OCI-LY3 (cell line): Measurements from ENCODE around the gene STIM1.

Experiments
- EZH2phosphoT487 ChIP-seq: fragments of 200-600 bp; shearing (Covaris generic); IDR thresholded peaks from 2 replicates; pipeline ENCODE4 v1.6.1; 2018; ENCODE audit warnings: antibody characterized with exemption, mixed run types, low read depth
- TF ChIP-seq, protein P1 (sequence below): fragments of 200-600, 300-600 bp; sonication (generic); IDR thresholded peaks from 2 replicates; pipeline ENCODE4 v1.5.1; 2014; ENCODE audit warnings: antibody characterized with exemption, low read length, low read depth

DNA sequence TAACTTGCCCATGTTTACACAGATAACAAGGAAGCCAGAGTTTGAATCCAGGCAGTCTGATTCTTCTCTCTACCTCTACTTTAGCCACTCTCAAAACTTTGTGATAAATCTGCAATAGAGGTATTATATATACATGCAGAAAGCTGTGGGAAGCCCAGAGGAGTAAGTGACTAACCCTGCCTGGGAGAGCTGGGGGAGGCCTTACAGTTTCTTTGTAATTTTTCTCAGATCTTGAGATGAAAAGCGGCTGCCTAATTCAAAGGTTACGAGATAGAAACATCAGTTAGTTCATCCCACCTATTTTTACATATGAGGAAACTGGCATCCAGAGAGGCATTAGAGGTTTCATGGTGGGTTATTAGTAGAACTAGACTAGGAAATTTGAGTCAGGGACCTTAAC is 4.9 kb downstream of the STIM1 start:
- TF ChIP-seq, protein P1, sequence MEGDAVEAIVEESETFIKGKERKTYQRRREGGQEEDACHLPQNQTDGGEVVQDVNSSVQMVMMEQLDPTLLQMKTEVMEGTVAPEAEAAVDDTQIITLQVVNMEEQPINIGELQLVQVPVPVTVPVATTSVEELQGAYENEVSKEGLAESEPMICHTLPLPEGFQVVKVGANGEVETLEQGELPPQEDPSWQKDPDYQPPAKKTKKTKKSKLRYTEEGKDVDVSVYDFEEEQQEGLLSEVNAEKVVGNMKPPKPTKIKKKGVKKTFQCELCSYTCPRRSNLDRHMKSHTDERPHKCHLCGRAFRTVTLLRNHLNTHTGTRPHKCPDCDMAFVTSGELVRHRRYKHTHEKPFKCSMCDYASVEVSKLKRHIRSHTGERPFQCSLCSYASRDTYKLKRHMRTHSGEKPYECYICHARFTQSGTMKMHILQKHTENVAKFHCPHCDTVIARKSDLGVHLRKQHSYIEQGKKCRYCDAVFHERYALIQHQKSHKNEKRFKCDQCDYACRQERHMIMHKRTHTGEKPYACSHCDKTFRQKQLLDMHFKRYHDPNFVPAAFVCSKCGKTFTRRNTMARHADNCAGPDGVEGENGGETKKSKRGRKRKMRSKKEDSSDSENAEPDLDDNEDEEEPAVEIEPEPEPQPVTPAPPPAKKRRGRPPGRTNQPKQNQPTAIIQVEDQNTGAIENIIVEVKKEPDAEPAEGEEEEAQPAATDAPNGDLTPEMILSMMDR = no peak
- TF ChIP-seq EZH2phosphoT487 = no peak
